Activated B cell treated with CpG ODN at 0.5 μM for 24 hours (primary cell): ENCODE data around the gene OSBPL3. TPM values are rescaled to one million over a fixed set of nuclear protein-coding genes. Genes with fewer than 3 reads are reported as not detected.

Experiments
- ATAC-seq: fragments of 200-7000 bp; cut with Tn5 transposase; one replicate; pipeline ENCODE4 v1.10.0; 2021; ENCODE audit warnings: low read depth, mild to moderate bottlenecking, moderate library complexity
- CTCF ChIA-PET: fragments of 350-600 bp; sonication (Branson Sonifier 250); formaldehyde crosslinking; loops from one replicate; lab custom pipeline; 2021; ENCODE audit warnings: antibody characterized with exemption; lab: Charles Lee
- POLR2A ChIA-PET: fragments of 350-600 bp; sonication (Branson Sonifier 250); formaldehyde crosslinking; loops from one replicate; lab custom pipeline; 2021; ENCODE audit warnings: antibody characterized with exemption; lab: Charles Lee
- DNase-seq: peaks from one replicate; pipeline ENCODE4 v3.0.0; 2022
- H3K27ac Mint-ChIP-seq: one replicate; pipeline ENCODE4 v1.8.0; 2020; ENCODE audit warnings: mixed read lengths
- H3K27me3 Mint-ChIP-seq: one replicate; pipeline ENCODE4 v1.8.0; 2021; ENCODE audit warnings: mixed read lengths
- H3K36me3 Mint-ChIP-seq: one replicate; pipeline ENCODE4 v1.8.0; 2021; ENCODE audit warnings: low read depth, mixed read lengths
- H3K4me1 Mint-ChIP-seq: one replicate; pipeline ENCODE4 v1.8.0; 2021; ENCODE audit warnings: mixed read lengths
- H3K4me3 Mint-ChIP-seq: one replicate; pipeline ENCODE4 v1.8.0; 2020; ENCODE audit warnings: mild to moderate bottlenecking, mixed read lengths
- H3K9me3 Mint-ChIP-seq: one replicate; pipeline ENCODE4 v1.8.0; 2020; ENCODE audit warnings: mixed read lengths
- intact Hi-C: fragments of 100-400 bp; cut with micrococcal nuclease; formaldehyde crosslinking; loops from one replicate; pipeline ENCODE4 v1.15.1; 2024
- total RNA-seq: library from RNA; stranded (reverse); gene quantifications from 2 replicates; pipeline ENCODE4 v1.2.3, GENCODE V29; 2022
- TF ChIP-seq, protein P1 (sequence below): fragments of 200-600 bp; IDR thresholded peaks from one replicate; pipeline ENCODE4 v1.8.0; 2022; ENCODE audit warnings: antibody characterized with exemption, mild to moderate bottlenecking

OSBPL3 gene
- total RNA-seq, 1 donor from 2014 or later, result 33.3 TPM

DNA sequence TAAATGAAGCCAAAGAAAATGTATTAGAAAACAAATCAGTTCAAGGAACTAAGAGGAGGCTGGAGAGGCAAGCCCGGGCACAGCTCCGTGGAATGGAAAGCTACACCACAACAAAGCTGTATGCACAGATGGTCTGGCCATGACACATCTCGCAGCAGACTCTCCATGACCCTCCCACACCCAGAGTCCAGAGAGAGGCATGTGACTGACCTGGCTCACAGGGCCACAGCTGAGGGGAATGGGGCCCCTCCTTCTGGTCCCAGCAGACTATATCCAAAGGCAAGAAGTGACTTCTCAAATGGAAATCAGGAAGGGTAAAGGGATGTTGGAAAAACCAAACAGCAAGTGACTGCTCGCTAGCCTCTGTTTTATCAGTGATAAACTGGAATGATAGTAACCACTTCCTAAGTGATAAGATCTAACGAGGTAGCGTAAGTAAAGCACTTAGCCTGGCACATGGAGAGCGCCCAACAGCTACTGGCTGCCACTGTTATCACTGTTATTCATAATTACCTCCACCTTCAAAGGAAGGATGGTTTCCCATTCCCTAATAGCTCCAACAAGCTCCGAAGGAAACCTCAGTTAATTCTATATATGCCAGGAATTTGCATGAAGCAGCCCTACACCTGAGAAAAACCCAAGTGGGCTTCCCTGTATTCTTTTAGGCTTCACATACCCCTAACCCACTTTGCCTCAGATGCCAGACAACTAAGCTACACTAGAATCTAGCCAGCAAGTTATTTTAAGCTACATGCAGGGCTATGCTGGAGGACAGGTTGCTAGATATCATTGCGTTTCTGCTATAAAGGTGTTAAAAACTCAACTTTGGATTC lies 8.4 kb downstream of the OSBPL3 start:
- Mint-ChIP-seq H3K9me3 (no peaks in the 10 kb centered on the region), H3K27ac (no peak overlapping the region), H3K4me3 (no peak overlapping the region), H3K27me3 (no peaks in the 10 kb centered on the region), H3K4me1 (peaks cover 35% of the 10 kb centered on the region), H3K36me3 (no peaks in the 10 kb centered on the region)
- DNase-seq, result no peak
- TF ChIP-seq, protein P1, sequence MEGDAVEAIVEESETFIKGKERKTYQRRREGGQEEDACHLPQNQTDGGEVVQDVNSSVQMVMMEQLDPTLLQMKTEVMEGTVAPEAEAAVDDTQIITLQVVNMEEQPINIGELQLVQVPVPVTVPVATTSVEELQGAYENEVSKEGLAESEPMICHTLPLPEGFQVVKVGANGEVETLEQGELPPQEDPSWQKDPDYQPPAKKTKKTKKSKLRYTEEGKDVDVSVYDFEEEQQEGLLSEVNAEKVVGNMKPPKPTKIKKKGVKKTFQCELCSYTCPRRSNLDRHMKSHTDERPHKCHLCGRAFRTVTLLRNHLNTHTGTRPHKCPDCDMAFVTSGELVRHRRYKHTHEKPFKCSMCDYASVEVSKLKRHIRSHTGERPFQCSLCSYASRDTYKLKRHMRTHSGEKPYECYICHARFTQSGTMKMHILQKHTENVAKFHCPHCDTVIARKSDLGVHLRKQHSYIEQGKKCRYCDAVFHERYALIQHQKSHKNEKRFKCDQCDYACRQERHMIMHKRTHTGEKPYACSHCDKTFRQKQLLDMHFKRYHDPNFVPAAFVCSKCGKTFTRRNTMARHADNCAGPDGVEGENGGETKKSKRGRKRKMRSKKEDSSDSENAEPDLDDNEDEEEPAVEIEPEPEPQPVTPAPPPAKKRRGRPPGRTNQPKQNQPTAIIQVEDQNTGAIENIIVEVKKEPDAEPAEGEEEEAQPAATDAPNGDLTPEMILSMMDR, result no peak
- ChIA-PET POLR2A (interaction anchor here (1.2 kb wide), 1 partner anchor 137 kb away, joined by 3 read pairs; no protein-coding TSS in a partner anchor), CTCF (interaction anchor here (0.8 to 1.3 kb wide), 2 partner anchors 8 to 159 kb away, joined by 3 read pairs; no protein-coding TSS in a partner anchor)
- intact Hi-C loops, result no loop called here
- no peak for ATAC-seq

DNA sequence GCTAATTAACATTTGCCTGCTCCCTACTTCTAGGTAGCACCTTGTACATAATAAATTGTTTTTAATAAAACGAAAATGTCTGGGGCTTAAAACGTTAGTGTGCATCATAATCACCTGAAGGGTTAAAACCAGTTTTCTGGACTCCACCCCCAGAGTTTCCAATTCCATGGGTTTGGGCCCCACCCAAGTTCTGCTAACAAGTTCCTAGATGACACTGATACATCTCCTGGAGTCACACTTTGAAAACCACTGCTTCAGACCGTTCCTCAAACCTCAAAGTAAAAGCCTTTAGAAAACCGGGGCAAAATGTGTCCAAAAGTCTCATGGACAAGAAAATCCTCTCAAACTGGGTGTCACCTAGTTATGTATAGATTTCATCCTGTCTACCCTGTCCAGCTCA lies 9.3 kb downstream of the OSBPL3 start:
- CTCF ChIA-PET, result interaction anchor here (1.0 to 1.3 kb wide), 3 partner anchors 9 to 100 kb away, joined by 3 to 5 read pairs (median 5); no protein-coding TSS in a partner anchor
- POLR2A ChIA-PET, result no interaction called here

DNA sequence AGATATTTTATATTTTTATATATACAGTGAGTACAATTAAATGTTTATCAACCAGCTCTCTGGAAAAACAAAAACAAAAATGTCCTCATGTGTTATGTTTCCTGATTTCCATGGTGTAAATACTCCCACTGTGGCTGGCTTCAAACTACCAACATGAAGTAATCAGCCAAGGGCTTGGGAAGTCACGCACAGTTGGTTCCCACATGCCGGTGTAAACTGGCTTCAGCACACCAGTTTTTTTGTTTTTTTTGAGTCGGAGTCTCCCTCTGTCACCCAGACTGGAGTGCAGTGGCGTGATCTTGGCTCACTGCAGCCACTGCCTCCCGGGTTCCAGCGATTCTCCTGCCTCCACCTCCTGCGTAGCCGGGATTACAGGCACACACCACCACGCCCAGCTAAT lies 11.8 kb downstream of the OSBPL3 start:
- TF ChIP-seq, protein P1, result no peak
- CTCF ChIA-PET, result no interaction called here
- H3K27ac Mint-ChIP-seq, result no peak overlapping the region
- H3K4me3 Mint-ChIP-seq, result peak overlapping the region; percentile 6
- H3K9me3 Mint-ChIP-seq, result no peaks in the 10 kb centered on the region
- ATAC-seq (no peak), DNase-seq (no peak)
- POLR2A ChIA-PET, result interaction anchor here (0.9 to 1.4 kb wide), 4 partner anchors 11 to 146 kb away, joined by 3 to 9 read pairs (median 4); partner anchors contain the start of gene OSBPL3
- no peaks in the 10 kb centered on the region for H3K36me3 Mint-ChIP-seq
- H3K4me1 Mint-ChIP-seq, result peaks cover 57% of the 10 kb centered on the region
- H3K27me3 Mint-ChIP-seq, result no peaks in the 10 kb centered on the region
- intact Hi-C loops, result no loop called here

More for the DNA sequence above, 9.3 kb downstream of the OSBPL3 start:
- peaks cover 37% of the 10 kb centered on the region for H3K4me1 Mint-ChIP-seq
- no peak overlapping the region for H3K27ac Mint-ChIP-seq
- ATAC-seq, result no peak
- H3K9me3 Mint-ChIP-seq, result no peaks in the 10 kb centered on the region
- H3K36me3 Mint-ChIP-seq, result no peaks in the 10 kb centered on the region
- intact Hi-C loops, result no loop called here
- H3K4me3 Mint-ChIP-seq, result no peak overlapping the region
- TF ChIP-seq, protein P1, result no peak
- H3K27me3 Mint-ChIP-seq, result no peaks in the 10 kb centered on the region
- no peak for DNase-seq

DNA sequence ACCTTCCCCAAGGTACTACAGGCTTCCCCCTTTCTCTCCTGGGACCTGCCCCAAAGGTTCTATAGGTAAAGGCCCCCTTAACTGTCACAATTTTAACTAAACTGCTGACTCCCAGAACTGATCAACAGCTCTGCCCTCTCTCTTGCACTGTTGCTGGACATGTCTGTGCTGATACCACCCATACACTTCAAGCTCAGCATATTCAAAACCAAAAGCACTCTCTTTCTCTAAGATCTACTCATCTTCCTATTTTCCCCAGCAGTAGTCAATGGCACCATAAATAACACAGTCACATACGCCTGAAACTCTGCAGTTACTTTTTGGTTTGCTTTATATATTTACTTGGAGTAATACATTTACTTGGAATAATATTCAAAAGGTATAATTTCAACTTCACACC lies 12.3 kb downstream of the OSBPL3 start:
- intact Hi-C loops, result loop anchor here (2.0 kb wide), 1 partner anchor 19 kb away; no protein-coding TSS in a partner anchor
- POLR2A ChIA-PET, result interaction anchor here (0.9 to 1.4 kb wide), 5 partner anchors 12 to 146 kb away, joined by 3 to 9 read pairs (median 3); partner anchors contain the start of gene OSBPL3
- no peaks in the 10 kb centered on the region for H3K9me3 Mint-ChIP-seq
- TF ChIP-seq, protein P1, result no peak
- DNase-seq (no peak), ATAC-seq (no peak)
- H3K27me3 Mint-ChIP-seq, result no peaks in the 10 kb centered on the region
- no peak overlapping the region for H3K4me3 Mint-ChIP-seq
- H3K4me1 Mint-ChIP-seq, result peaks cover 61% of the 10 kb centered on the region
- CTCF ChIA-PET, result interaction anchor here (3.1 kb wide), 1 partner anchor 146 kb away, joined by 11 read pairs; no protein-coding TSS in a partner anchor
- no peaks in the 10 kb centered on the region for H3K36me3 Mint-ChIP-seq
- H3K27ac Mint-ChIP-seq, result peak overlapping the region; percentile 13

DNA sequence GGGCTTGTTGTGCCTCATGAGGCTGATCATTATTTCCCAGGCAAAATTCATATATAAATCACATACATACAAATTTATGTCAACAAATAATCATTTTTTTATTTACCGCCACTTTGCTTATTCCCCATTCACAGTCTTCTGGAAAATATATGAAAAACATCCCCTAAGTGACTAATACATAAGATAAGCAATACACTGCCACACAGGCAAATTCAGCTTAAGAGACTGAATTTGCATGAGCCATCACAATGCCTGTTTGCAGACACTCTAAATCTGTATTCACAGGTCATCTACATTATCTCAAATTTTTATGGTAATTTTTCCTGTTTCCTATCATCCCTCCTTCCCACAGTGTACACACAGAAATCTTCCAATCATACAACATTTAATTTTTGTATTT lies 13.2 kb downstream of the OSBPL3 start:
- Mint-ChIP-seq H3K4me3 (no peak overlapping the region), H3K9me3 (no peaks in the 10 kb centered on the region), H3K27ac (peak overlapping the region; percentile 84), H3K36me3 (no peaks in the 10 kb centered on the region), H3K27me3 (no peaks in the 10 kb centered on the region), H3K4me1 (peaks cover 68% of the 10 kb centered on the region)
- TF ChIP-seq, protein P1, result no peak
- DNase-seq, result no peak
- POLR2A ChIA-PET, result interaction anchor here (1.2 to 1.5 kb wide), 3 partner anchors 14 to 158 kb away, joined by 3 to 15 read pairs (median 4); partner anchors contain the start of gene CYCS
- intact Hi-C loops, result loop anchor here (2.0 kb wide), 1 partner anchor 18 kb away; no protein-coding TSS in a partner anchor
- CTCF ChIA-PET, result interaction anchor here (1.6 to 3.1 kb wide), 3 partner anchors 11 to 145 kb away, joined by 5 to 11 read pairs (median 7); no protein-coding TSS in a partner anchor
- no peak for ATAC-seq
